Stimulated activated effector memory CD8-positive, alpha-beta T cell treated with anti-CD3 and anti-CD28 coated beads, Interleukin-12 subunit alpha, Interleukin-12 subunit beta, amount 100 ng/mL, for 72 hours (primary cell): ENCODE results near the gene PPP4R1.
A peak's percentile ranks its signal among the peaks of the same experiment; 100 is the strongest.

Source experiments
- ATAC-seq: fragments of 150-1000 bp; cut with Tn5 transposase; 2 replicates; pipeline ENCODE4 v1.10.0; 2021
- DNase-seq, 2 donors: peaks; one replicate each; pipeline ENCODE4 v3.0.0; 2021 to 2022; ENCODE audit warnings: low spot score in 2 of 2
- H3K27ac Mint-ChIP-seq: one replicate; pipeline ENCODE4 v1.8.0; 2022; ENCODE audit warnings: mild to moderate bottlenecking, mixed read lengths
- H3K36me3 Mint-ChIP-seq: one replicate; pipeline ENCODE4 v1.8.0; 2022; ENCODE audit warnings: mild to moderate bottlenecking, mixed read lengths
- H3K4me1 Mint-ChIP-seq: one replicate; pipeline ENCODE4 v1.8.0; 2022; ENCODE audit warnings: mixed read lengths
- H3K4me3 Mint-ChIP-seq: one replicate; pipeline ENCODE4 v1.8.0; 2022; ENCODE audit warnings: mild to moderate bottlenecking, mixed read lengths
- H3K9me3 Mint-ChIP-seq: one replicate; pipeline ENCODE4 v1.8.0; 2022; ENCODE audit warnings: mixed read lengths

PPP4R1 gene

GRCh38 chr18:9557250-9557943 lies 57.0 kb downstream of the PPP4R1 start:
- no peak for ATAC-seq
- Mint-ChIP-seq H3K36me3 (peaks cover 98% of the 10 kb centered on the region), H3K4me3 (no peak overlapping the region), H3K27ac (no peak overlapping the region), H3K4me1 (no peaks in the 10 kb centered on the region), H3K9me3 (no peaks in the 10 kb centered on the region)
- DNase-seq, result no peak

- peaks cover 92% of the 10 kb centered on the region for H3K36me3 Mint-ChIP-seq
- ATAC-seq, result no peak
- DNase-seq, result no peak
- no peaks in the 10 kb centered on the region for H3K4me1 Mint-ChIP-seq
- H3K4me3 Mint-ChIP-seq, result no peak overlapping the region
- H3K9me3 Mint-ChIP-seq, result no peaks in the 10 kb centered on the region
- H3K27ac Mint-ChIP-seq, result no peak overlapping the region
Measured at GRCh38 chr18:9552616-9553015, 61.7 kb downstream of the PPP4R1 start.

- H3K4me3 Mint-ChIP-seq, result no peak overlapping the region
- no peaks in the 10 kb centered on the region for H3K4me1 Mint-ChIP-seq
- no peak overlapping the region for H3K27ac Mint-ChIP-seq
- no peaks in the 10 kb centered on the region for H3K9me3 Mint-ChIP-seq
- ATAC-seq, result no peak
- H3K36me3 Mint-ChIP-seq, result peaks cover 92% of the 10 kb centered on the region
- no peak for DNase-seq
Measured at GRCh38 chr18:9552191-9552590, 62.2 kb downstream of the PPP4R1 start.

- H3K4me3 Mint-ChIP-seq, result no peak overlapping the region
- H3K27ac Mint-ChIP-seq, result peak overlapping the region; percentile 50
- peaks cover 90% of the 10 kb centered on the region for H3K36me3 Mint-ChIP-seq
- peaks cover 7% of the 10 kb centered on the region for H3K4me1 Mint-ChIP-seq
- ATAC-seq, result no peak
- no peak for DNase-seq
- H3K9me3 Mint-ChIP-seq, result no peaks in the 10 kb centered on the region
Measured at GRCh38 chr18:9550429-9550828, 63.9 kb downstream of the PPP4R1 start.

- Mint-ChIP-seq H3K27ac (no peak overlapping the region), H3K9me3 (no peaks in the 10 kb centered on the region), H3K4me3 (no peak overlapping the region), H3K4me1 (peaks cover 7% of the 10 kb centered on the region), H3K36me3 (peaks cover 85% of the 10 kb centered on the region)
- ATAC-seq (peak; percentile 34), DNase-seq (no peak)
Measured at GRCh38 chr18:9549405-9549804, 65.0 kb downstream of the PPP4R1 start.

- peak overlapping the region; percentile 55 for H3K27ac Mint-ChIP-seq
- H3K4me1 Mint-ChIP-seq, result peaks cover 15% of the 10 kb centered on the region
- no peak overlapping the region for H3K4me3 Mint-ChIP-seq
- ATAC-seq (no peak), DNase-seq (no peak)
- H3K36me3 Mint-ChIP-seq, result peaks cover 69% of the 10 kb centered on the region
- H3K9me3 Mint-ChIP-seq, result no peaks in the 10 kb centered on the region
Measured at GRCh38 chr18:9547782-9548181, 66.6 kb downstream of the PPP4R1 start.

GRCh38 chr18:9546468-9546867 lies 67.9 kb downstream of the PPP4R1 start:
- no peak for DNase-seq
- Mint-ChIP-seq H3K4me3 (no peak overlapping the region), H3K36me3 (peaks cover 55% of the 10 kb centered on the region), H3K4me1 (peaks cover 15% of the 10 kb centered on the region), H3K27ac (peak overlapping the region; percentile 68), H3K9me3 (no peaks in the 10 kb centered on the region)
- ATAC-seq, result no peak

- Mint-ChIP-seq H3K4me3 (no peak overlapping the region), H3K27ac (no peak overlapping the region), H3K36me3 (peaks cover 49% of the 10 kb centered on the region), H3K9me3 (no peaks in the 10 kb centered on the region), H3K4me1 (peaks cover 15% of the 10 kb centered on the region)
- ATAC-seq, result no peak
- no peak for DNase-seq
Measured at GRCh38 chr18:9545029-9545428, 69.3 kb downstream of the PPP4R1 start.

GRCh38 chr18:9542924-9543323 lies 71.4 kb downstream of the PPP4R1 start:
- H3K36me3 Mint-ChIP-seq, result peaks cover 35% of the 10 kb centered on the region
- H3K27ac Mint-ChIP-seq, result peak overlapping the region; percentile 79
- no peak overlapping the region for H3K4me3 Mint-ChIP-seq
- H3K9me3 Mint-ChIP-seq, result no peaks in the 10 kb centered on the region
- ATAC-seq, result no peak
- DNase-seq, result no peak
- peaks cover 15% of the 10 kb centered on the region for H3K4me1 Mint-ChIP-seq

GRCh38 chr18:9539938-9540337 lies 74.4 kb downstream of the PPP4R1 start:
- Mint-ChIP-seq H3K9me3 (no peaks in the 10 kb centered on the region), H3K4me3 (no peak overlapping the region), H3K4me1 (peaks cover 9% of the 10 kb centered on the region), H3K27ac (no peak overlapping the region), H3K36me3 (peaks cover 37% of the 10 kb centered on the region)
- ATAC-seq (no peak), DNase-seq (no peak)

GRCh38 chr18:9539283-9539682 lies 75.1 kb downstream of the PPP4R1 start:
- ATAC-seq (no peak), DNase-seq (no peak)
- no peak overlapping the region for H3K4me3 Mint-ChIP-seq
- H3K9me3 Mint-ChIP-seq, result no peaks in the 10 kb centered on the region
- peaks cover 7% of the 10 kb centered on the region for H3K4me1 Mint-ChIP-seq
- H3K36me3 Mint-ChIP-seq, result peaks cover 42% of the 10 kb centered on the region
- H3K27ac Mint-ChIP-seq, result no peak overlapping the region

GRCh38 chr18:9537677-9538076 lies 76.7 kb downstream of the PPP4R1 start:
- ATAC-seq (no peak), DNase-seq (no peak)
- no peak overlapping the region for H3K4me3 Mint-ChIP-seq
- no peaks in the 10 kb centered on the region for H3K9me3 Mint-ChIP-seq
- peaks cover 58% of the 10 kb centered on the region for H3K36me3 Mint-ChIP-seq
- no peak overlapping the region for H3K27ac Mint-ChIP-seq
- no peaks in the 10 kb centered on the region for H3K4me1 Mint-ChIP-seq

- Mint-ChIP-seq H3K27ac (no peak overlapping the region), H3K4me1 (no peaks in the 10 kb centered on the region), H3K36me3 (peaks cover 60% of the 10 kb centered on the region), H3K4me3 (no peak overlapping the region), H3K9me3 (no peaks in the 10 kb centered on the region)
- ATAC-seq (no peak), DNase-seq (no peak)
Measured at GRCh38 chr18:9536354-9537152, 77.8 kb downstream of the PPP4R1 start.

- Mint-ChIP-seq H3K27ac (peak overlapping the region; percentile 29), H3K4me3 (no peak overlapping the region), H3K36me3 (peaks cover 70% of the 10 kb centered on the region), H3K4me1 (no peaks in the 10 kb centered on the region), H3K9me3 (no peaks in the 10 kb centered on the region)
- ATAC-seq (no peak), DNase-seq (no peak)
Measured at GRCh38 chr18:9535430-9535991, 78.8 kb downstream of the PPP4R1 start.

- Mint-ChIP-seq H3K9me3 (no peaks in the 10 kb centered on the region), H3K27ac (no peak overlapping the region), H3K36me3 (peaks cover 77% of the 10 kb centered on the region), H3K4me1 (no peaks in the 10 kb centered on the region), H3K4me3 (no peak overlapping the region)
- ATAC-seq (no peak), DNase-seq (no peak)
Measured at GRCh38 chr18:9534844-9535243, 79.5 kb downstream of the PPP4R1 start.
